ENCODE data around the gene BCL6. TPM values are rescaled to one million over a fixed set of nuclear protein-coding genes. Genes with fewer than 3 reads are reported as not detected.
A peak's percentile ranks its signal among the peaks of the same experiment; 100 is the strongest.

The BCL6 gene
- total RNA-seq, 1 experiment from 2014 or later, result 10.2 TPM

GRCh38 chr3:187758318-187758955, 13.2 kb upstream of the BCL6 start (continued):
- TF ChIP-seq RELA (CRISPR knock-in tag; IDR thresholded peaks at IDR 0.05; ENCODE audit: borderline replicate concordance) (no peak), GABPB1 (CRISPR knock-in tag; IDR thresholded peaks at IDR 0.05) (no peak), FOXK1 (CRISPR knock-in tag; IDR thresholded peaks at IDR 0.05) (no peak), PRDM15 (CRISPR knock-in tag; IDR thresholded peaks at IDR 0.05) (no peak), FOXP1 (CRISPR knock-in tag; IDR thresholded peaks at IDR 0.05; ENCODE audit: borderline replicate concordance) (no peak), ZNF138 (CRISPR knock-in tag; conservative IDR thresholded peaks at IDR 0.05) (no peak)

- no peak overlapping the region for H3K27ac Mint-ChIP-seq
- CTCF ChIA-PET, result no interaction called here
- H3K36me3 Mint-ChIP-seq, result no peaks in the 10 kb centered on the region
- ATAC-seq (no peak), DNase-seq (ENCODE audit: low spot score) (no peak)
- TF ChIP-seq USF2 (CRISPR knock-in tag; IDR thresholded peaks at IDR 0.05) (no peak), ATF2 (CRISPR knock-in tag; IDR thresholded peaks at IDR 0.05; ENCODE audit: borderline replicate concordance, low read depth) (no peak), ZNF423 (CRISPR knock-in tag; IDR thresholded peaks at IDR 0.05) (no peak), USF1 (CRISPR knock-in tag; IDR thresholded peaks at IDR 0.05) (no peak), MLX (CRISPR knock-in tag; IDR thresholded peaks at IDR 0.05) (no peak), ZMAT4 (CRISPR knock-in tag; IDR thresholded peaks at IDR 0.05) (no peak), ZNF121 (CRISPR knock-in tag; IDR thresholded peaks at IDR 0.05) (no peak)
- peaks cover 31% of the 10 kb centered on the region for H3K4me1 Mint-ChIP-seq
- POLR2A ChIA-PET, result no interaction called here
- H3K27me3 Mint-ChIP-seq (ENCODE audit: low read depth), result no peaks in the 10 kb centered on the region; the same call in 1 of the 2 replicates
- no peaks in the 10 kb centered on the region for H3K9me3 Mint-ChIP-seq
- no peak overlapping the region for H3K4me3 Mint-ChIP-seq
Observed at GRCh38 chr3:187753516-187753915, 8.2 kb upstream of the BCL6 start.

- peak overlapping the region; percentile 63 for H3K4me3 Mint-ChIP-seq
- H3K36me3 Mint-ChIP-seq, result no peaks in the 10 kb centered on the region
- ATAC-seq, result peak; percentile 10
- TF ChIP-seq SOX15 (CRISPR knock-in tag; IDR thresholded peaks at IDR 0.05), result no peak
- TF ChIP-seq TEAD1 (CRISPR knock-in tag; IDR thresholded peaks at IDR 0.05), result peak; percentile 22; the same call in 1 of the 2 replicates
- TF ChIP-seq ZBTB21 (CRISPR knock-in tag; IDR thresholded peaks at IDR 0.05; ENCODE audit: borderline replicate concordance), result no peak
- peak; percentile 14; the same call in 1 of the 2 replicates for TF ChIP-seq TP53 (CRISPR knock-in tag; IDR thresholded peaks at IDR 0.05)
- no peaks in the 10 kb centered on the region for H3K27me3 Mint-ChIP-seq (ENCODE audit: low read depth)
- H3K9me3 Mint-ChIP-seq, result no peaks in the 10 kb centered on the region
- peaks cover 59% of the 10 kb centered on the region for H3K4me1 Mint-ChIP-seq
- POLR2A ChIA-PET, result interaction anchor here (1.0 to 4.0 kb wide), 4 partner anchors 11 to 518 kb away, joined by 3 to 41 read pairs (median 4); partner anchors contain the start of gene LPP
- peak overlapping the region; percentile 99 for H3K27ac Mint-ChIP-seq
- CTCF ChIA-PET, result interaction anchor here (0.8 to 4.5 kb wide), 5 partner anchors 11 to 1204 kb away, joined by 3 to 78 read pairs (median 4); no protein-coding TSS in a partner anchor
- no peak for DNase-seq (ENCODE audit: low spot score)
Observed at GRCh38 chr3:187750513-187751123, 5.3 kb upstream of the BCL6 start.

All from WTC11 (cell line).